Keratinocyte (primary cell): ENCODE measurements around the gene ANKRD10. TPM values are rescaled to one million over a fixed set of nuclear protein-coding genes. Genes with fewer than 3 reads are reported as not detected.

Experiments
- DNase-seq: peaks from one replicate; pipeline ENCODE4 v3.0.0-alpha.2; 2011; ENCODE audit warnings: low read depth, missing footprints, low spot score
- FAIRE-seq: peaks from 2 replicates; lab custom pipeline; 2011; peaks lifted over from hg19 to GRCh38; lab: Jason Lieb, UNC
- H2AFZ ChIP-seq: 2 replicates; pipeline ENCODE4 v1.6.0; 2012; ENCODE audit warnings: low read length, control low read depth, inconsistent platforms; ENCODE audit not compliant: control insufficient read depth
- H3K27ac ChIP-seq: 2 replicates; pipeline ENCODE4 v1.5.1; 2011; ENCODE audit warnings: low read length; ENCODE audit not compliant: control insufficient read depth, insufficient read depth
- H3K27me3 ChIP-seq: 3 replicates; pipeline ENCODE4 v1.6.0; 2011; ENCODE audit warnings: low read length; ENCODE audit not compliant: control insufficient read depth, insufficient read depth; ENCODE audit errors: extremely low read depth
- H3K36me3 ChIP-seq, 2 experiments: 2 replicates in 1 of 2; 3 replicates in 1 of 2; pipeline ENCODE4 v1.5.1; 2011; ENCODE audit warnings: low read length in 2 of 2, mild to moderate bottlenecking in 1 of 2; ENCODE audit not compliant: control insufficient read depth in 2 of 2, insufficient read depth in 2 of 2; ENCODE audit errors: extremely low read depth in 1 of 2
- H3K4me1 ChIP-seq: 3 replicates; pipeline ENCODE4 v1.5.1; 2011; ENCODE audit warnings: low read length; ENCODE audit not compliant: control insufficient read depth, insufficient read depth; ENCODE audit errors: extremely low read depth
- H3K4me2 ChIP-seq: 3 replicates; pipeline ENCODE4 v1.6.0; 2011; ENCODE audit warnings: low read depth, low read length; ENCODE audit not compliant: control insufficient read depth, insufficient read depth; ENCODE audit errors: extremely low read depth
- H3K4me3 ChIP-seq, 3 experiments: fragments of 200-600 bp in 1 of 3; sonication (generic) in 1 of 3; 2 replicates in 2 of 3; 3 replicates in 1 of 3; pipeline ENCODE4 v1.5.1; 2011 to 2016; ENCODE audit warnings: low read length in 3 of 3, mild to moderate bottlenecking in 3 of 3, control low read depth in 2 of 3, inconsistent platforms in 1 of 3, low read depth in 1 of 3, mixed read lengths in 1 of 3, mixed run types in 1 of 3, moderate library complexity in 1 of 3; ENCODE audit not compliant: control insufficient read depth in 2 of 3, insufficient read depth in 2 of 3; ENCODE audit errors: extremely low read depth in 1 of 3
- H3K79me2 ChIP-seq: 2 replicates; pipeline ENCODE4 v1.6.0; 2012; ENCODE audit warnings: low read length; ENCODE audit not compliant: control insufficient read depth, insufficient read depth
- H3K9ac ChIP-seq: 3 replicates; pipeline ENCODE4 v1.6.0; 2011; ENCODE audit warnings: low read length; ENCODE audit not compliant: control insufficient read depth, insufficient read depth; ENCODE audit errors: extremely low read depth
- H3K9me1 ChIP-seq: 3 replicates; pipeline ENCODE4 v1.6.0; 2011; ENCODE audit warnings: low read length; ENCODE audit not compliant: control insufficient read depth, insufficient read depth; ENCODE audit errors: extremely low read depth
- H3K9me3 ChIP-seq: 2 replicates; pipeline ENCODE4 v1.5.1; 2012; ENCODE audit warnings: low read depth, low read length; ENCODE audit not compliant: control insufficient read depth
- H4K20me1 ChIP-seq: 3 replicates; pipeline ENCODE4 v1.6.0; 2011; ENCODE audit warnings: low read length; ENCODE audit not compliant: control insufficient read depth, insufficient read depth; ENCODE audit errors: extremely low read depth
- EZH2 ChIP-seq: IDR thresholded peaks from one replicate; pipeline ENCODE4 v1.6.1; 2012; ENCODE audit warnings: inconsistent platforms, mild to moderate bottlenecking, low read length, moderate library complexity
- dilution Hi-C: fragments of 300-500 bp; cut with MboI; formaldehyde crosslinking; loops from one replicate; pipeline ENCODE4 v1.7.0; 2020; ENCODE audit warnings: low sequenced_read_pairs; ENCODE audit not compliant: extremely low pct_ligation_motif_present
- polyA plus RNA-seq, 5 experiments: library from polyadenylated mRNA; depleted of rRNA in 3 of 5; stranded (reverse) in 3 of 5; stranded (forward) in 1 of 5; unstranded in 1 of 5; fragments of >200 nt; gene quantifications; 1 replicate in 1 of 5; 2 replicates in 3 of 5; 3 replicates in 1 of 5; pipeline versions ENCODE4 v1.2.1 to v1.2.3, GENCODE V29; 2011 to 2012; ENCODE audit warnings: missing spikeins in 2 of 5, low read depth in 1 of 5, low replicate concordance in 1 of 5
- TF ChIP-seq, protein P1 (sequence below), 3 experiments: IDR thresholded peaks in 1 of 3; conservative IDR thresholded peaks in 1 of 3; optimal IDR thresholded peaks in 1 of 3; 2 replicates in 2 of 3; 3 replicates in 1 of 3; pipeline versions ENCODE3 to v1.5.1; 2011; ENCODE audit warnings: low read length in 3 of 3, mild to moderate bottlenecking in 3 of 3, moderate library complexity in 2 of 3, control low read depth in 1 of 3, inconsistent platforms in 1 of 3; ENCODE audit not compliant: insufficient read depth in 2 of 3; ENCODE audit errors: extremely low read depth in 1 of 3

ANKRD10 gene
- polyA plus RNA-seq, 1 donor (not counting 4 experiments of a cell fraction or from before 2014, with no cell fraction given): 58.1 TPM

DNA sequence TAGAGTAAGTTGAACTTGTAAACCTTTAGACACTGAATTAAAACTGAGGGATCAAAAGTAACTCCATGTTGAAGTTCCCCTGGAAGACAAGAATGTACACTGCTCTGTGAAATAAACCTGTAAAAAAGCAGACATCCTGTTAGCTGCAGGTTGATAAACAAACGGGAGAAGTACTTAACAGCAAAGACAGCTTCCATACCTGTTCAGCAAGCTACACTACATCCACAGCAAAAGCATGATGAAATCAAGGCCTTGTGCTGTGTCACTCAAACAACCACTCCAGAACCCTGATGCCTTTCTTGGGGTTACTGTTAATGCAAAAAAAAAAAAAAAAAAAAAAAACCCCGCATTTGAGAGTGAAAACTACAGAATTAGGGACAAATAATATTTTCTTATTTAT, 20.8 kb downstream of the ANKRD10 start:
- DNase-seq (no peak), FAIRE-seq (no peak)
- dilution Hi-C loops: no loop called here
- Histone ChIP-seq H3K9ac (no peak overlapping the region), H3K9me3 (no peaks in the 10 kb centered on the region), H4K20me1 (no peaks in the 10 kb centered on the region), H3K79me2 (peaks cover 5% of the 10 kb centered on the region), H3K4me3 (no peak overlapping the region), H3K9me1 (no peaks in the 10 kb centered on the region), H3K4me2 (no peak overlapping the region), H3K27ac (no peak overlapping the region), H2AFZ (no peak overlapping the region), H3K4me1 (no peaks in the 10 kb centered on the region), H3K27me3 (no peaks in the 10 kb centered on the region), H3K36me3 (peaks cover 3 to 9% of the 10 kb centered on the region in 2 experiments)
- TF ChIP-seq, protein P1, sequence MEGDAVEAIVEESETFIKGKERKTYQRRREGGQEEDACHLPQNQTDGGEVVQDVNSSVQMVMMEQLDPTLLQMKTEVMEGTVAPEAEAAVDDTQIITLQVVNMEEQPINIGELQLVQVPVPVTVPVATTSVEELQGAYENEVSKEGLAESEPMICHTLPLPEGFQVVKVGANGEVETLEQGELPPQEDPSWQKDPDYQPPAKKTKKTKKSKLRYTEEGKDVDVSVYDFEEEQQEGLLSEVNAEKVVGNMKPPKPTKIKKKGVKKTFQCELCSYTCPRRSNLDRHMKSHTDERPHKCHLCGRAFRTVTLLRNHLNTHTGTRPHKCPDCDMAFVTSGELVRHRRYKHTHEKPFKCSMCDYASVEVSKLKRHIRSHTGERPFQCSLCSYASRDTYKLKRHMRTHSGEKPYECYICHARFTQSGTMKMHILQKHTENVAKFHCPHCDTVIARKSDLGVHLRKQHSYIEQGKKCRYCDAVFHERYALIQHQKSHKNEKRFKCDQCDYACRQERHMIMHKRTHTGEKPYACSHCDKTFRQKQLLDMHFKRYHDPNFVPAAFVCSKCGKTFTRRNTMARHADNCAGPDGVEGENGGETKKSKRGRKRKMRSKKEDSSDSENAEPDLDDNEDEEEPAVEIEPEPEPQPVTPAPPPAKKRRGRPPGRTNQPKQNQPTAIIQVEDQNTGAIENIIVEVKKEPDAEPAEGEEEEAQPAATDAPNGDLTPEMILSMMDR (optimal IDR thresholded peaks at IDR 0.05 in 1 of 3, IDR thresholded peaks at IDR 0.05 in 1 of 3, conservative IDR thresholded peaks at IDR 0.05 in 1 of 3; ENCODE audit: extremely low read depth in 1 of 3, insufficient read depth in 2 of 3, low read length in 3 of 3): no peak
- TF ChIP-seq EZH2: no peak

DNA sequence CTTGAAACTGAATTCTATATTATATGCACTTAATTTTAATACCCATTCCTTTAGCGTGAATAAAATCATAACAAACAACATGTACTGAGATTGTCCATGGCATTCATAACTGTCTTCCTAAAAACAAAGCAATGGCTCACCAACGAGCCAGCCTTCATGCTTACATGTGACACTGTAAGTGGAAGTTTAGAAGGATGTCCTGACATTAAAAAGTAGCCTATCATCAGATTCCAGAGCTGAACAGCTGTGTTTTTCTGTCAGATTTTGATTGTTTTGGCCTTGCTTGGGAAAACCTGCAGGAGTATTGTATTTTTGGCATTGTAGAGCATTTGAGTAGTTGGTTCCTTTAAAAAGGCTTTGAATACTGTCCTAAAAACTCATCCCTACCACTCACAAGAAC, 21.3 kb downstream of the ANKRD10 start:
- Histone ChIP-seq H3K9ac (no peak overlapping the region), H3K27ac (no peak overlapping the region), H3K9me3 (no peaks in the 10 kb centered on the region), H3K4me2 (no peak overlapping the region), H3K4me1 (no peaks in the 10 kb centered on the region), H3K79me2 (peaks cover 5% of the 10 kb centered on the region), H3K9me1 (no peaks in the 10 kb centered on the region), H3K4me3 (no peak overlapping the region), H2AFZ (no peak overlapping the region), H3K27me3 (no peaks in the 10 kb centered on the region), H4K20me1 (no peaks in the 10 kb centered on the region), H3K36me3 (peaks cover 3 to 9% of the 10 kb centered on the region in 2 experiments)
- TF ChIP-seq, protein P1 (optimal IDR thresholded peaks at IDR 0.05 in 1 of 3, IDR thresholded peaks at IDR 0.05 in 1 of 3, conservative IDR thresholded peaks at IDR 0.05 in 1 of 3; ENCODE audit: extremely low read depth in 1 of 3, insufficient read depth in 2 of 3, low read length in 3 of 3): no peak
- no peak for TF ChIP-seq EZH2
- dilution Hi-C loops: no loop called here
- DNase-seq (no peak), FAIRE-seq (no peak)
